Smooth muscle cell (in vitro differentiated cells): ENCODE results near the gene AP2B1. TPM values are rescaled to one million over a fixed set of nuclear protein-coding genes. Genes with fewer than 3 reads are reported as not detected.

Experiments used
- DNase-seq: peaks from one replicate; lab custom pipeline; 2025; ENCODE audit not compliant: unreplicated experiment; lab: John Stamatoyannopoulos, UW
- H2AFZ ChIP-seq: fragments of 200-600 bp; sonication (generic); 2 replicates; pipeline ENCODE4 v1.6.0; 2016; ENCODE audit warnings: antibody characterized with exemption, low read depth, mild to moderate bottlenecking
- H3F3A ChIP-seq: fragments of 200-600 bp; sonication (generic); 2 replicates; pipeline ENCODE4 v1.6.0; 2017; ENCODE audit warnings: antibody characterized with exemption, low read depth
- H3K27ac ChIP-seq: fragments of 200-600 bp; sonication (generic); 2 replicates; pipeline ENCODE4 v1.5.1; 2016; ENCODE audit warnings: low read depth, mild to moderate bottlenecking
- H3K27me3 ChIP-seq: fragments of 200-600 bp; sonication (generic); 2 replicates; pipeline ENCODE4 v1.6.1; 2016; ENCODE audit warnings: low read depth, mild to moderate bottlenecking
- H3K36me3 ChIP-seq: fragments of 200-600 bp; sonication (generic); 2 replicates; pipeline ENCODE4 v1.5.1; 2016; ENCODE audit warnings: low read depth
- H3K4me1 ChIP-seq: fragments of 200-600 bp; sonication (generic); 2 replicates; pipeline ENCODE4 v1.5.1; 2016; ENCODE audit warnings: low read depth
- H3K4me2 ChIP-seq: fragments of 200-600 bp; sonication (generic); 2 replicates; pipeline ENCODE4 v1.6.0; 2016; ENCODE audit warnings: mild to moderate bottlenecking
- H3K4me3 ChIP-seq: fragments of 200-600 bp; sonication (generic); 2 replicates; pipeline ENCODE4 v1.5.1; 2016; ENCODE audit warnings: mild to moderate bottlenecking
- H3K79me2 ChIP-seq: fragments of 200-600 bp; sonication (generic); 2 replicates; pipeline ENCODE4 v1.6.0; 2016; ENCODE audit warnings: low read depth, mild to moderate bottlenecking
- H3K9ac ChIP-seq: fragments of 200-600 bp; sonication (generic); 2 replicates; pipeline ENCODE4 v1.6.0; 2016; ENCODE audit warnings: low read depth
- H3K9me3 ChIP-seq: fragments of 200-600 bp; sonication (generic); replicated peaks from 2 replicates; pipeline ENCODE4 v1.5.1; 2016; ENCODE audit warnings: low read depth
- H4K20me1 ChIP-seq: fragments of 200-600 bp; sonication (generic); 2 replicates; pipeline ENCODE4 v1.6.0; 2016; ENCODE audit warnings: low read depth
- WGBS: methylation state at CpG from one replicate; pipeline ENCODE4 v1.1.7; 2016; ENCODE audit warnings: low lambda C conversion rate; 5-methylcytosine and 5-hydroxymethylcytosine counted together
- polyA plus RNA-seq: library from polyadenylated mRNA; unstranded; fragments of >200 nt; fragmentation: Nextera tagmentation; extraction: Ambion mirVana; gene quantifications from 2 replicates; pipeline ENCODE4 v1.2.1, GENCODE V29; 2016
- total RNA-seq: library from RNA; depleted of rRNA; stranded (reverse); fragments of >200 nt; gene quantifications from 2 replicates; pipeline ENCODE4 v1.2.3, GENCODE V29; 2014
- TF ChIP-seq, protein P1 (sequence below): fragments of 200-600 bp; sonication (generic); IDR thresholded peaks from 2 replicates; pipeline ENCODE4 v1.5.1; 2017; ENCODE audit warnings: borderline replicate concordance, mild to moderate bottlenecking, antibody characterized with exemption; ENCODE audit not compliant: insufficient read depth, poor library complexity, severe bottlenecking

AP2B1 gene
- total and polyA plus RNA-seq, 2 experiments from 2014 or later: 58.5 to 92.3 TPM

DNA sequence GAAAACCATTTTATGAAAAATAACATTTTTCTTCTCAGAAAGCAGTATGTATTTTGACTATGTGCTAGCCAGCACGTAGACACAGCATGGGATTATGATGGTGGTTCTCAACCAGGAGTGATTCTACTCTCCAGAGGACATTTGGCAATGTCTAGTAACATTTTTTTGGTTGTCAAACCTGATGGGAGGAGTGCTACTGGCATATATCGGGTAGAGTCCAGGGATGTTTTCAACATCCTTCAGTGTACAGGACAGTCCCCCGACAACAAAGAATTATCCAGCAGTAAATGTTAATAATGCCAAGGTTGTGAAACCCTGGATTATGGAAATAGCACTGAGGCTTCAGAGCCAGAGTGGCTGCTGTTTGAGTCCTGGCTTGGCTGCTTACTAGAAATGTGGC lies 27.7 kb downstream of the AP2B1 start:
- H3K9ac ChIP-seq: no peak overlapping the region
- H3K4me1 ChIP-seq: no peaks in the 10 kb centered on the region
- H3F3A ChIP-seq: peaks cover 4% of the 10 kb centered on the region
- no peaks in the 10 kb centered on the region for H3K36me3 ChIP-seq
- no peak overlapping the region for H3K27ac ChIP-seq
- no peaks in the 10 kb centered on the region for H3K9me3 ChIP-seq
- H2AFZ ChIP-seq: no peak overlapping the region
- no peaks in the 10 kb centered on the region for H3K27me3 ChIP-seq
- 92% methylated on average over 3 of the region's 3 CpGs for WGBS
- H4K20me1 ChIP-seq: peaks cover 68% of the 10 kb centered on the region
- TF ChIP-seq, protein P1, sequence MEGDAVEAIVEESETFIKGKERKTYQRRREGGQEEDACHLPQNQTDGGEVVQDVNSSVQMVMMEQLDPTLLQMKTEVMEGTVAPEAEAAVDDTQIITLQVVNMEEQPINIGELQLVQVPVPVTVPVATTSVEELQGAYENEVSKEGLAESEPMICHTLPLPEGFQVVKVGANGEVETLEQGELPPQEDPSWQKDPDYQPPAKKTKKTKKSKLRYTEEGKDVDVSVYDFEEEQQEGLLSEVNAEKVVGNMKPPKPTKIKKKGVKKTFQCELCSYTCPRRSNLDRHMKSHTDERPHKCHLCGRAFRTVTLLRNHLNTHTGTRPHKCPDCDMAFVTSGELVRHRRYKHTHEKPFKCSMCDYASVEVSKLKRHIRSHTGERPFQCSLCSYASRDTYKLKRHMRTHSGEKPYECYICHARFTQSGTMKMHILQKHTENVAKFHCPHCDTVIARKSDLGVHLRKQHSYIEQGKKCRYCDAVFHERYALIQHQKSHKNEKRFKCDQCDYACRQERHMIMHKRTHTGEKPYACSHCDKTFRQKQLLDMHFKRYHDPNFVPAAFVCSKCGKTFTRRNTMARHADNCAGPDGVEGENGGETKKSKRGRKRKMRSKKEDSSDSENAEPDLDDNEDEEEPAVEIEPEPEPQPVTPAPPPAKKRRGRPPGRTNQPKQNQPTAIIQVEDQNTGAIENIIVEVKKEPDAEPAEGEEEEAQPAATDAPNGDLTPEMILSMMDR: no peak
- no peak overlapping the region for H3K4me3 ChIP-seq
- DNase-seq: no peak
- H3K79me2 ChIP-seq: peaks cover 16% of the 10 kb centered on the region
- no peak overlapping the region for H3K4me2 ChIP-seq

DNA sequence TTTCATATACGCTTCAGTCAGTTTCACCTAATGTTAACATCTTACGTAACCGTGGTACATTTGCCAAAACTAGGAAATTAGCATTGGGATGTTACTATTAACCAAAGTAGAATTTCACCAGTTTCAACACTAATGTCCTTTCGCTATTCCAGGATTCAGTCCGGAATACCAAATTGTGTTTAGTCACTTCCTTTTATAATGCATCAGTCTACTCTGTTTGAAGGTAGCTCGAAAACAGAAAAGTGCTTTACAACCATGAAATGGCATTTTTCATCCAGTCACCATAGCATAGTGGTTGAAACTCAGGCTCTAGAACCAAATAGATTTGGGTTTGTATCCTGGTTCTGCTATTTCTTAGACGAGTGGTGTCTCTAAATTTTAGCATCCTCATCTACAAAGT lies 29.4 kb downstream of the AP2B1 start:
- Histone ChIP-seq H3K4me3 (no peak overlapping the region), H3K9me3 (no peaks in the 10 kb centered on the region), H3K79me2 (peaks cover 16% of the 10 kb centered on the region), H4K20me1 (peaks cover 70% of the 10 kb centered on the region), H3K4me2 (no peak overlapping the region), H3K27me3 (no peaks in the 10 kb centered on the region), H3F3A (peaks cover 4% of the 10 kb centered on the region), H3K27ac (no peak overlapping the region), H2AFZ (no peak overlapping the region), H3K36me3 (no peaks in the 10 kb centered on the region), H3K4me1 (no peaks in the 10 kb centered on the region), H3K9ac (no peak overlapping the region)
- DNase-seq: no peak
- WGBS: 94% methylated on average over 7 of the region's 7 CpGs
- TF ChIP-seq, protein P1: no peak

GRCh38 chr17:35617505-35617904 lies 30.4 kb downstream of the AP2B1 start:
- Histone ChIP-seq H3K4me3 (no peak overlapping the region), H2AFZ (no peak overlapping the region), H3K4me2 (no peak overlapping the region), H3K79me2 (peaks cover 16% of the 10 kb centered on the region), H3K9ac (no peak overlapping the region), H3K4me1 (no peaks in the 10 kb centered on the region), H3K9me3 (no peaks in the 10 kb centered on the region), H3K27ac (no peak overlapping the region), H3K27me3 (no peaks in the 10 kb centered on the region), H3K36me3 (no peaks in the 10 kb centered on the region), H4K20me1 (peaks cover 62% of the 10 kb centered on the region), H3F3A (no peaks in the 10 kb centered on the region)
- 77% methylated on average over 2 of the region's 2 CpGs for whole genome bisulfite sequencing
- DNase-seq: no peak
- TF ChIP-seq, protein P1: no peak

GRCh38 chr17:35618628-35619027 lies 31.5 kb downstream of the AP2B1 start:
- H3K4me2 ChIP-seq: no peak overlapping the region
- no peak overlapping the region for H3K9ac ChIP-seq
- TF ChIP-seq, protein P1: no peak
- H3K9me3 ChIP-seq: no peaks in the 10 kb centered on the region
- H3K4me1 ChIP-seq: no peaks in the 10 kb centered on the region
- no peak overlapping the region for H3K27ac ChIP-seq
- H4K20me1 ChIP-seq: peaks cover 55% of the 10 kb centered on the region
- H3K4me3 ChIP-seq: no peak overlapping the region
- no peaks in the 10 kb centered on the region for H3K36me3 ChIP-seq
- no peaks in the 10 kb centered on the region for H3K27me3 ChIP-seq
- no peak for DNase-seq
- H3K79me2 ChIP-seq: peaks cover 12% of the 10 kb centered on the region
- H2AFZ ChIP-seq: no peak overlapping the region
- H3F3A ChIP-seq: no peaks in the 10 kb centered on the region
